ENCODE results near the gene ARHGAP15.

- TF ChIP-seq EZH2 (IDR thresholded peaks at IDR 0.05; ENCODE audit: insufficient read depth, poor library complexity, severe bottlenecking) (no peak), EZH2phosphoT487 (IDR thresholded peaks at IDR 0.05; ENCODE audit: insufficient read depth, low read depth) (no peak)
Measured at GRCh38 chr2:143455317-143455716, 326.1 kb downstream of the ARHGAP15 start.
